Panc1 (cell line): ENCODE data around the gene DHCR24. TPM values are rescaled to one million over a fixed set of nuclear protein-coding genes. Genes with fewer than 3 reads are reported as not detected.

Source experiments
- ATAC-seq: fragments of 200-7000 bp; cut with Tn5 transposase; 2 replicates; pipeline ENCODE4 v1.9.1; 2020; ENCODE audit warnings: mild to moderate bottlenecking, moderate library complexity
- BruUV-seq: library from RNA; stranded (reverse); fragments of 400-500 nt; replicated peaks from 2 replicates; lab custom pipeline; 2021; lab: Mats Ljungman, UMichigan
- CTCF ChIA-PET: fragments of 300-600 bp; sonication (Branson Sonifier 250); formaldehyde crosslinking; loops from one replicate; lab custom pipeline; 2022; ENCODE audit warnings: antibody characterized with exemption; lab: Charles Lee
- POLR2A ChIA-PET: fragments of 300-600 bp; sonication (Branson Sonifier 250); formaldehyde crosslinking; loops from one replicate; lab custom pipeline; 2022; ENCODE audit warnings: antibody characterized with exemption; lab: Charles Lee
- DNase-seq: peaks from one replicate; pipeline ENCODE4 v3.0.0-alpha.2; 2010; ENCODE audit warnings: low read depth, low spot score
- H3K27ac ChIP-seq: 2 replicates; pipeline ENCODE4 v1.5.1; 2011; ENCODE audit warnings: mild to moderate bottlenecking, low read length, inconsistent platforms
- H3K27me3 ChIP-seq: fragments of 200-500 bp; sonication (Bioruptor generic); 2 replicates; pipeline ENCODE4 v1.6.0; 2014; ENCODE audit warnings: low read length, inconsistent platforms; ENCODE audit not compliant: control insufficient read depth, insufficient read depth
- H3K36me3 ChIP-seq: fragments of 200-500 bp; sonication (Bioruptor generic); 2 replicates; pipeline ENCODE4 v1.5.1; 2014; ENCODE audit warnings: inconsistent platforms, mild to moderate bottlenecking, low read length, moderate library complexity; ENCODE audit not compliant: control insufficient read depth, insufficient read depth
- H3K4me1 ChIP-seq: 2 replicates; pipeline ENCODE4 v1.5.1; 2011; ENCODE audit warnings: inconsistent platforms, mild to moderate bottlenecking, low read length, moderate library complexity; ENCODE audit not compliant: control insufficient read depth, insufficient read depth
- H3K4me3 ChIP-seq, 2 experiments: 2 replicates each; pipeline ENCODE4 v1.5.1; 2011 to 2012; ENCODE audit warnings: low read depth in 2 of 2, low read length in 2 of 2, mild to moderate bottlenecking in 2 of 2, inconsistent platforms in 1 of 2, moderate library complexity in 1 of 2
- H3K9me3 ChIP-seq: fragments of 200-500 bp; sonication (Bioruptor generic); 2 replicates; pipeline ENCODE4 v1.5.1; 2014; ENCODE audit warnings: low read depth, mild to moderate bottlenecking, inconsistent platforms, low read length, moderate library complexity; ENCODE audit not compliant: control insufficient read depth, insufficient read depth
- POLR2AphosphoS5 ChIP-seq: IDR thresholded peaks from 2 replicates; pipeline ENCODE4 v1.6.1; 2012; ENCODE audit warnings: mild to moderate bottlenecking, low read depth, low read length, moderate library complexity
- SIN3A ChIP-seq: IDR thresholded peaks from 2 replicates; pipeline ENCODE4 v1.6.1; 2012; ENCODE audit warnings: low read depth, mild to moderate bottlenecking, low read length, moderate library complexity, borderline replicate concordance; ENCODE audit not compliant: insufficient read depth
- TCF7L2 ChIP-seq: IDR thresholded peaks from 2 replicates; pipeline ENCODE4 v1.6.1; 2011; ENCODE audit warnings: mild to moderate bottlenecking, low read depth, low read length, inconsistent platforms
- in situ Hi-C: cut with HindIII; loops from 2 replicates; pipeline ENCODE4 v1.10.0; 2016; ENCODE audit warnings: low sequenced_read_pairs, low pct_unique_long_range_greater_than_20kb
- intact Hi-C: fragments of 100-400 bp; cut with micrococcal nuclease; formaldehyde crosslinking; loops from one replicate; pipeline ENCODE4 v1.10.0; 2022; ENCODE audit not compliant: unreplicated experiment
- total RNA-seq: library from RNA; stranded (reverse); gene quantifications from one replicate; pipeline ENCODE4 v1.2.1, GENCODE V29; 2021; ENCODE audit not compliant: unreplicated experiment
- TF ChIP-seq, protein P1 (sequence below), 2 experiments: IDR thresholded peaks; 2 replicates each; pipeline ENCODE4 v1.6.1; 2011 to 2012; ENCODE audit warnings: low read depth in 2 of 2, control low read depth in 1 of 2, low read length in 1 of 2, mild to moderate bottlenecking in 1 of 2, moderate library complexity in 1 of 2; ENCODE audit not compliant: insufficient read depth in 1 of 2
- TF ChIP-seq, protein P2 (sequence below): fragments of 450-650 bp; IDR thresholded peaks from 2 replicates; pipeline ENCODE4 v1.5.1; 2017; ENCODE audit warnings: mild to moderate bottlenecking

DHCR24 gene
- total RNA-seq, 1 experiment from 2014 or later, result 313 TPM

DNA sequence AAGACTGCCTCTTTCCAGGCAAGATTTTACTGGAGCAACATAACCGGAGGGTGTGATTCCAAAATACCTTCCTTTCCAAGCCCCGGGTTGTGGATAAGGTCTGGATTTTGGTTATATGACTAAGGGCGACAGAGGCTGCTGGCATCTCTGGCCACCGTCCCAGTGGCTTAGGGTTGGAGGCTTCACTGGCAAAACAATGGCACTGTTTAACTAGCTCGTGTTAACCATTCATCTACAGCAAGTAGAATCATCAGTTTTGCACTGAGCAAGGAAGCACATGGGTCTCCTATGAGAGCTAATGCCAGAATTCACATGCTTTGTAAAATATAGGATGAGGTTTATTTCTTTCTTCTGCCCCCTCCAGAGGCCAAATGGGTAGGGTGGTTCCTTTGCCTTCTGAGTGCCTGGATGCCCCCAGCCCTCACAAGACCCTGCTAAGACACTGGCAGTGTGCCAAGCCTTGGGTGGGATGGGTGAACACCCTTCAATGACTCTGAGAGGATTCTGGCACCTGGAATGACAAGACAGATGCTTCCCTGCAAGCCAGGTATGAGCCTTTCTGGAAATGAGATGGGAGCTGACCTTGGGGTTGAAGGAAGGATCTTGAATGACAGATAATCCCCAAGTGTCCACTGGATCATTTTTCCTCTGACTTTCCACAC lies 36.8 kb downstream of the DHCR24 start:
- H3K4me1 ChIP-seq, result no peaks in the 10 kb centered on the region
- TF ChIP-seq, protein P1, sequence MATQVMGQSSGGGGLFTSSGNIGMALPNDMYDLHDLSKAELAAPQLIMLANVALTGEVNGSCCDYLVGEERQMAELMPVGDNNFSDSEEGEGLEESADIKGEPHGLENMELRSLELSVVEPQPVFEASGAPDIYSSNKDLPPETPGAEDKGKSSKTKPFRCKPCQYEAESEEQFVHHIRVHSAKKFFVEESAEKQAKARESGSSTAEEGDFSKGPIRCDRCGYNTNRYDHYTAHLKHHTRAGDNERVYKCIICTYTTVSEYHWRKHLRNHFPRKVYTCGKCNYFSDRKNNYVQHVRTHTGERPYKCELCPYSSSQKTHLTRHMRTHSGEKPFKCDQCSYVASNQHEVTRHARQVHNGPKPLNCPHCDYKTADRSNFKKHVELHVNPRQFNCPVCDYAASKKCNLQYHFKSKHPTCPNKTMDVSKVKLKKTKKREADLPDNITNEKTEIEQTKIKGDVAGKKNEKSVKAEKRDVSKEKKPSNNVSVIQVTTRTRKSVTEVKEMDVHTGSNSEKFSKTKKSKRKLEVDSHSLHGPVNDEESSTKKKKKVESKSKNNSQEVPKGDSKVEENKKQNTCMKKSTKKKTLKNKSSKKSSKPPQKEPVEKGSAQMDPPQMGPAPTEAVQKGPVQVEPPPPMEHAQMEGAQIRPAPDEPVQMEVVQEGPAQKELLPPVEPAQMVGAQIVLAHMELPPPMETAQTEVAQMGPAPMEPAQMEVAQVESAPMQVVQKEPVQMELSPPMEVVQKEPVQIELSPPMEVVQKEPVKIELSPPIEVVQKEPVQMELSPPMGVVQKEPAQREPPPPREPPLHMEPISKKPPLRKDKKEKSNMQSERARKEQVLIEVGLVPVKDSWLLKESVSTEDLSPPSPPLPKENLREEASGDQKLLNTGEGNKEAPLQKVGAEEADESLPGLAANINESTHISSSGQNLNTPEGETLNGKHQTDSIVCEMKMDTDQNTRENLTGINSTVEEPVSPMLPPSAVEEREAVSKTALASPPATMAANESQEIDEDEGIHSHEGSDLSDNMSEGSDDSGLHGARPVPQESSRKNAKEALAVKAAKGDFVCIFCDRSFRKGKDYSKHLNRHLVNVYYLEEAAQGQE (IDR thresholded peaks at IDR 0.05; ENCODE audit: insufficient read depth in 1 of 2, low read depth in 2 of 2, low read length in 1 of 2), result no peak
- TF ChIP-seq, protein P2, sequence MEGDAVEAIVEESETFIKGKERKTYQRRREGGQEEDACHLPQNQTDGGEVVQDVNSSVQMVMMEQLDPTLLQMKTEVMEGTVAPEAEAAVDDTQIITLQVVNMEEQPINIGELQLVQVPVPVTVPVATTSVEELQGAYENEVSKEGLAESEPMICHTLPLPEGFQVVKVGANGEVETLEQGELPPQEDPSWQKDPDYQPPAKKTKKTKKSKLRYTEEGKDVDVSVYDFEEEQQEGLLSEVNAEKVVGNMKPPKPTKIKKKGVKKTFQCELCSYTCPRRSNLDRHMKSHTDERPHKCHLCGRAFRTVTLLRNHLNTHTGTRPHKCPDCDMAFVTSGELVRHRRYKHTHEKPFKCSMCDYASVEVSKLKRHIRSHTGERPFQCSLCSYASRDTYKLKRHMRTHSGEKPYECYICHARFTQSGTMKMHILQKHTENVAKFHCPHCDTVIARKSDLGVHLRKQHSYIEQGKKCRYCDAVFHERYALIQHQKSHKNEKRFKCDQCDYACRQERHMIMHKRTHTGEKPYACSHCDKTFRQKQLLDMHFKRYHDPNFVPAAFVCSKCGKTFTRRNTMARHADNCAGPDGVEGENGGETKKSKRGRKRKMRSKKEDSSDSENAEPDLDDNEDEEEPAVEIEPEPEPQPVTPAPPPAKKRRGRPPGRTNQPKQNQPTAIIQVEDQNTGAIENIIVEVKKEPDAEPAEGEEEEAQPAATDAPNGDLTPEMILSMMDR, result no peak
- TF ChIP-seq SIN3A, result no peak
- TF ChIP-seq TCF7L2, result no peak
- no peak for TF ChIP-seq POLR2AphosphoS5
- no peaks in the 10 kb centered on the region for H3K27me3 ChIP-seq
- ATAC-seq (no peak), DNase-seq (no peak)
- no peak overlapping the region for H3K4me3 ChIP-seq
- H3K9me3 ChIP-seq, result no peaks in the 10 kb centered on the region
- ChIA-PET POLR2A (no interaction called here), CTCF (no interaction called here)
- intact Hi-C loops (no loop called here), in situ Hi-C loops (no loop called here)
- H3K36me3 ChIP-seq, result peaks cover 2% of the 10 kb centered on the region; the same call in 1 of the 2 replicates
- no peak overlapping the region for H3K27ac ChIP-seq
- no TSS peak for BruUV-seq

GRCh38 chr1:54849219-54850068 lies 37.6 kb downstream of the DHCR24 start:
- peaks cover 2% of the 10 kb centered on the region; the same call in 1 of the 2 replicates for H3K36me3 ChIP-seq
- H3K4me3 ChIP-seq, result no peak overlapping the region
- DNase-seq (no peak), ATAC-seq (no peak)
- intact Hi-C loops, result no loop called here
- in situ Hi-C loops, result no loop called here
- H3K9me3 ChIP-seq, result no peaks in the 10 kb centered on the region
- no peaks in the 10 kb centered on the region for H3K4me1 ChIP-seq
- no peaks in the 10 kb centered on the region for H3K27me3 ChIP-seq
- CTCF ChIA-PET, result no interaction called here
- H3K27ac ChIP-seq, result no peak overlapping the region
- TF ChIP-seq, protein P2, result no peak
- TF ChIP-seq SIN3A (no peak), POLR2AphosphoS5 (no peak), TCF7L2 (no peak)
- TF ChIP-seq, protein P1 (IDR thresholded peaks at IDR 0.05; ENCODE audit: insufficient read depth in 1 of 2, low read depth in 2 of 2, low read length in 1 of 2), result no peak
- POLR2A ChIA-PET, result no interaction called here
- TSS peak; percentile 71 for BruUV-seq
